ENCODE measurements around the gene ZGLP1. TPM values are rescaled to one million over a fixed set of nuclear protein-coding genes. Genes with fewer than 3 reads are reported as not detected.
"Not testable (repeated sequence)": the region's sequence is repeated elsewhere in the genome, so short reads cannot be mapped to it uniquely, and the experiment has no call there.

Gene ZGLP1
- 6.3 TPM for total RNA-seq

GRCh38 chr19:10309423-10309822, at the start of gene ZGLP1:
Gene ZGLP1, minus strand, starts transcription at chr19:10309815.
- no peak for DNase-seq (ENCODE audit: low spot score)

- DNase-seq (ENCODE audit: low spot score): no peak
Measured at GRCh38 chr19:10356431-10356830, 46.8 kb upstream of the ZGLP1 start.

GRCh38 chr19:10353793-10354391, 44.3 kb upstream of the ZGLP1 start:
- DNase-seq (ENCODE audit: low spot score): no peak

- DNase-seq (ENCODE audit: low spot score): peak; percentile 63
Measured at GRCh38 chr19:10352764-10353671, 43.4 kb upstream of the ZGLP1 start.

GRCh38 chr19:10346509-10346908, 36.9 kb upstream of the ZGLP1 start:
- no peak for DNase-seq (ENCODE audit: low spot score)

- DNase-seq (ENCODE audit: low spot score): no peak
Measured at GRCh38 chr19:10344780-10345179, 35.2 kb upstream of the ZGLP1 start.

- DNase-seq (ENCODE audit: low spot score): no peak
Measured at GRCh38 chr19:10343495-10343894, 33.9 kb upstream of the ZGLP1 start.

GRCh38 chr19:10339977-10340376, 30.4 kb upstream of the ZGLP1 start:
- DNase-seq (ENCODE audit: low spot score): no peak

GRCh38 chr19:10339380-10339960, 29.9 kb upstream of the ZGLP1 start, which contains the start of gene ICAM3:
Gene ICAM3, minus strand, starts transcription at chr19:10339624. Its CDS starts 10 bp downstream, at chr19:10339614.
- DNase-seq (ENCODE audit: low spot score): no peak

GRCh38 chr19:10338940-10339339, 29.3 kb upstream of the ZGLP1 start:
- no peak for DNase-seq (ENCODE audit: low spot score)

GRCh38 chr19:10336725-10337124, 27.1 kb upstream of the ZGLP1 start:
- DNase-seq (ENCODE audit: low spot score): not testable (repeated sequence)

- no peak for DNase-seq (ENCODE audit: low spot score)
Measured at GRCh38 chr19:10335352-10335985, 25.9 kb upstream of the ZGLP1 start.

GRCh38 chr19:10334588-10335351, 25.2 kb upstream of the ZGLP1 start:
- peak; percentile 95 for DNase-seq (ENCODE audit: low spot score)

- DNase-seq (ENCODE audit: low spot score): no peak
Measured at GRCh38 chr19:10333758-10334587, 24.4 kb upstream of the ZGLP1 start.

GRCh38 chr19:10332965-10333757, 23.5 kb upstream of the ZGLP1 start, which contains the start of gene RAVER1:
Gene RAVER1, minus strand, starts transcription at chr19:10333529. Its CDS starts 22 bp downstream, at chr19:10333507.
- peak; percentile 98 for DNase-seq (ENCODE audit: low spot score)

GRCh38 chr19:10332158-10332964, 22.7 kb upstream of the ZGLP1 start:
- DNase-seq (ENCODE audit: low spot score): no peak

- DNase-seq (ENCODE audit: low spot score): no peak
Measured at GRCh38 chr19:10329555-10329954, 19.9 kb upstream of the ZGLP1 start.

GRCh38 chr19:10328558-10329429, 19.2 kb upstream of the ZGLP1 start:
- no peak for DNase-seq (ENCODE audit: low spot score)
